NOMO-1 (cell line): Measurements from ENCODE around the gene HAPLN3.

Experiments used
- DNase-seq, 2 experiments: peaks; one replicate each; lab custom pipeline; 2025; ENCODE audit not compliant: unreplicated experiment in 2 of 2; lab: John Stamatoyannopoulos, UW

Gene HAPLN3

GRCh38 chr15:88833731-88834100, 61.6 kb downstream of the HAPLN3 start:
- DNase-seq: no peak

- no peak for DNase-seq
Observed at GRCh38 chr15:88832820-88833730, 62.3 kb downstream of the HAPLN3 start.

- no peak for DNase-seq
Observed at GRCh38 chr15:88830016-88830415, 65.3 kb downstream of the HAPLN3 start.

- DNase-seq: no peak
Observed at GRCh38 chr15:88828791-88829190, 66.6 kb downstream of the HAPLN3 start.
